ENCODE data around the gene CDK12. TPM values are rescaled to one million over a fixed set of nuclear protein-coding genes. Genes with fewer than 3 reads are reported as not detected.

The CDK12 gene
- total RNA-seq, 2 donors from 2014 or later = 53.7 to 54.7 TPM

DNA sequence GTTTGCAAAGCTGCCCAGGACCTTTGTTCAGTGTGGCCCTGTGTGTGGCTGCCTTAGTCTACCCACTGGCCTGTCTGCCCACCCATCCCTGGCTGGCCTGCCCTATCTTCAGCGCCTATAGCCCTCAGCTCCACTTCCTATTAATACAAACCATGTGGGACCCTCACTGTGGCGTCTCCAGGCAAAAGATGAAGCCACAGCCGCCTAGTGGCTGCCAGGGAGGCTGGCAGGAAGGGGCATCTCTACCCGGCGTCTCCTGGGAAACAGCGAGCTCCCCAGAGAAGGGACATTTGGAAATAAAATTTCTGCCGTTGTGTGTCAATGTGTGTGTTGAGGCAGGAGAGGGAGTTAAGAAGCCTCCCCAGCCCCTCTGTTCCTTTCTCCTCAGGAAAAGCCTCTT is 114.9 kb downstream of the CDK12 start:
- ATAC-seq (ENCODE audit: insufficient number of reproducible peaks, low FRiP score, low read depth) (no peak), DNase-seq (ENCODE audit: low spot score) (no peak)
- Histone ChIP-seq H3K4me1 (ENCODE audit: control insufficient read depth in 1 of 2, low read depth in 2 of 2) (peaks cover 3 to 9% of the 10 kb centered on the region in 2 donors), H3K27me3 (replicated peaks; ENCODE audit: insufficient read depth) (no peaks in the 10 kb centered on the region), H3K9me3 (no peaks in the 10 kb centered on the region), H3K27ac (no peak overlapping the region), H3K4me3 (no peak overlapping the region), H3K36me3 (no peaks in the 10 kb centered on the region)
- TF ChIP-seq, protein P1, sequence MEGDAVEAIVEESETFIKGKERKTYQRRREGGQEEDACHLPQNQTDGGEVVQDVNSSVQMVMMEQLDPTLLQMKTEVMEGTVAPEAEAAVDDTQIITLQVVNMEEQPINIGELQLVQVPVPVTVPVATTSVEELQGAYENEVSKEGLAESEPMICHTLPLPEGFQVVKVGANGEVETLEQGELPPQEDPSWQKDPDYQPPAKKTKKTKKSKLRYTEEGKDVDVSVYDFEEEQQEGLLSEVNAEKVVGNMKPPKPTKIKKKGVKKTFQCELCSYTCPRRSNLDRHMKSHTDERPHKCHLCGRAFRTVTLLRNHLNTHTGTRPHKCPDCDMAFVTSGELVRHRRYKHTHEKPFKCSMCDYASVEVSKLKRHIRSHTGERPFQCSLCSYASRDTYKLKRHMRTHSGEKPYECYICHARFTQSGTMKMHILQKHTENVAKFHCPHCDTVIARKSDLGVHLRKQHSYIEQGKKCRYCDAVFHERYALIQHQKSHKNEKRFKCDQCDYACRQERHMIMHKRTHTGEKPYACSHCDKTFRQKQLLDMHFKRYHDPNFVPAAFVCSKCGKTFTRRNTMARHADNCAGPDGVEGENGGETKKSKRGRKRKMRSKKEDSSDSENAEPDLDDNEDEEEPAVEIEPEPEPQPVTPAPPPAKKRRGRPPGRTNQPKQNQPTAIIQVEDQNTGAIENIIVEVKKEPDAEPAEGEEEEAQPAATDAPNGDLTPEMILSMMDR (IDR thresholded peaks at IDR 0.05) = peak; percentile 26

DNA sequence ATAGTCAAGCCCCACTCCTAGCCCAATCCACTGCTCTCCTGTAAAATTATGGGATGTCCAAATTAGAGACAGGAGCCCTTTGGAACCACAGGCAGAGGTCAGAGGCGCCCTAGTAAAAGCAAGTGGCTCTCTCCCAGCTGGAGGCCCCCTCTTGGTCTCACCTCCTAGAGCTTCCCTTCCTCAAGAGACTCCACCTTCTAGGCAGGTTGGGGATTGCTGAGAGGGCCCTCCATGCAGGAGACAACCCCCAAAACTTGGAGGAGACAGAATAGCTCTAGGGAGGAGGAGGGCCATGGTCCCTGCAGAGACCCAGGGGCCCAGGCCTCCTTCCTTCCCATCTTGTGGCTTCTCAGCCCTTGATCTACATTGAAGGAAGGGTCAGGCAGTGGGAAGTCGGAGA is 117.0 kb downstream of the CDK12 start:
- H3K9me3 ChIP-seq = no peaks in the 10 kb centered on the region
- H3K4me3 ChIP-seq = no peak overlapping the region
- DNase-seq (ENCODE audit: low spot score) = no peak
- H3K27me3 ChIP-seq (replicated peaks; ENCODE audit: insufficient read depth) = no peaks in the 10 kb centered on the region
- no peak overlapping the region for H3K27ac ChIP-seq
- no peak for ATAC-seq (ENCODE audit: insufficient number of reproducible peaks, low FRiP score, low read depth)
- H3K36me3 ChIP-seq = no peaks in the 10 kb centered on the region
- TF ChIP-seq, protein P1 (IDR thresholded peaks at IDR 0.05) = no peak
- peaks cover 0 to 4% of the 10 kb centered on the region in 2 donors for H3K4me1 ChIP-seq (ENCODE audit: control insufficient read depth in 1 of 2, low read depth in 2 of 2)

DNA sequence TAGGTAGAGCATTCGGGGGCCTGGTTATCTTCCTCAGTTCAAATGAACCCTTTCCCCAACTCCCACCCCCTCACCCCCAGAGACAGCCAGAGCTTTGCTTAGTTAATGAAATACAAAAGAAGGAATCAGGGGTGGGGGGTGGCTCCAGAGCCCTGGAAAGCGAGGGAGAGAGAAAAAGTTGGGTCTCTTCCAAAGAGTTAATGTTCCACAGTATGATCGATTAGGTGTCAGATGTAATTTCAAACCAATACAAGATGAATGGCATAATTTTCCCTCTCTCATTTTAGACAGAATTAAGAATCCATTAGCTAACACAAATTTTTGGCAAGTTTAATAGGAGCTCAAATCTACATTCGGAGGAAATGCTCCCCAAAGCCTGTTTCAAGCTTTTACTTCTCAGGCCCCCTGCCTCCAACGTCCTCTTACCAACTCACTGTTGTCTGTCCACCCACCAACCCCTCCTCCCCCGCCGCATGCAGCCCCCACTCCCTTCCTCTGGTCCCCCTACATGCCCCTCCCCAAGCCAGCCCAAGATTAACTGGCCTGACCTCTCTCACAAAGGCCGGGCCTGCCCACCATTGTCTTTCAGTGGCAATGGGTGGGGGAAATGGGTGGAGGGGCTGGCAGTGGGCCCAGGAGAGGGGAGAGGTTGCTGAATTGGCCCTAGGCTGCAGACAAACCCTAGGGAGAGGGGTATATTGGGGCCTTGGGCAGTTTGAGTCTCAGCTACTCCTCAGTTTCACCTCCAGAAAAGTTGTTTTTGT is 118.2 kb downstream of the CDK12 start:
- no peak for ATAC-seq (ENCODE audit: insufficient number of reproducible peaks, low FRiP score, low read depth)
- no peak for DNase-seq (ENCODE audit: low spot score)
- H3K4me3 ChIP-seq = no peak overlapping the region
- H3K4me1 ChIP-seq (ENCODE audit: control insufficient read depth in 1 of 2, low read depth in 2 of 2) = no peaks in the 10 kb centered on the region
- H3K36me3 ChIP-seq = no peaks in the 10 kb centered on the region
- no peaks in the 10 kb centered on the region for H3K27me3 ChIP-seq (replicated peaks; ENCODE audit: insufficient read depth)
- TF ChIP-seq, protein P1 (IDR thresholded peaks at IDR 0.05) = no peak
- H3K9me3 ChIP-seq = no peaks in the 10 kb centered on the region
- H3K27ac ChIP-seq = no peak overlapping the region

DNA sequence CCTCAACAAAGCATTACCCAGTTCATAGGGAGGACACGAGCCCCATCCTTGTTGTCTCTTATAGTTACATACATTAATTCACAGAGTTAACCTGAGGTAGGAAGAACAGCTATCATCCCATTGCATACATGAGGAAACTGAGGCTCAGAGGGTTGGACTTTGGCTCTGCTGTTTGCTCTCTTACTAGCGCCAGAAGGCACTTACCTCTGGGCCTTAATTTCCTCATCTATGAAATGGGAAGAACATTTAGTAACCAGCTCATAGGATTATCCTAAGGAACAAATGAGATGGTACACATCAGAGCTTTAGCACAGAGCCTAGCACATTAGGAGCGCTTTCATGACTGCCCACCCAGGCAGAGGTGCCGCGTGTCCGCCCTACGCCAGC is 118.8 kb downstream of the CDK12 start:
- no peak overlapping the region for H3K4me3 ChIP-seq
- no peaks in the 10 kb centered on the region for H3K36me3 ChIP-seq
- H3K4me1 ChIP-seq (ENCODE audit: control insufficient read depth in 1 of 2, low read depth in 2 of 2) = no peaks in the 10 kb centered on the region
- no peak for DNase-seq (ENCODE audit: low spot score)
- no peaks in the 10 kb centered on the region for H3K27me3 ChIP-seq (replicated peaks; ENCODE audit: insufficient read depth)
- no peak for ATAC-seq (ENCODE audit: insufficient number of reproducible peaks, low FRiP score, low read depth)
- no peak overlapping the region for H3K27ac ChIP-seq
- TF ChIP-seq, protein P1 (IDR thresholded peaks at IDR 0.05) = no peak
- no peaks in the 10 kb centered on the region for H3K9me3 ChIP-seq

DNA sequence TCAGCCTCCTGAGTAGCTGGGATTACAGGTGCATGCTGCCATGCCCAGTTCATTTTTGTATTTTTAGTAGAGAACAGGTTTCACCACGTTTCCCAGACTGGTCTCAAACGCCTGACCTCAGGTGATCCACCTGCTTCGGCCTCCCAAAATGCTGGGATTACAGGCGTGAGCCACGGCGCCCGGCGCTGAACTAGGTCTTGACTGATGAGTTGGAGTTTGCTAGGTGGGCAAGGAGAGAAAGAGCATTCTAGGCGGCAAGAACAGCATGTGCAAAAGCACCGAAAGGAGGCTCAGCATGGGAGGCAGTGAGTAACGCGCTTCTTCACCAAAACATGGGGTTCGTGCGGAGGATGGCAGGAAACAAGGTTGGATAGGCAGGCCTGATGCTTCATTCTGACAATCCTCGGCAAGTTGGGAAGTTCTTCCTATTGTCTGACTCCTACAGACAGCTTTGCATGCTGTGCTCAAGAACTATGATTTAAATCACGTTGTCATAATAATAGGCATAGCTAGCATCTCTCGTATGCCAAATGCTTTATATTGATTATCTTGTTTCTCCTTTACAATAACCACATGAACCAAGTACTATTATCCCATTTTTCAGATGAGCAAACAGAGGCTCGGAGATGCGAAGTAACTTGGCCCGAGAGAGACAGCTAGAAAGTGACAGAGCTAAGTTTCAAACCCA is 119.9 kb downstream of the CDK12 start:
- DNase-seq (ENCODE audit: low spot score) (no peak), ATAC-seq (ENCODE audit: insufficient number of reproducible peaks, low FRiP score, low read depth) (no peak)
- Histone ChIP-seq H3K4me3 (no peak overlapping the region), H3K27me3 (replicated peaks; ENCODE audit: insufficient read depth) (no peaks in the 10 kb centered on the region), H3K36me3 (no peaks in the 10 kb centered on the region), H3K9me3 (no peaks in the 10 kb centered on the region), H3K27ac (no peak overlapping the region), H3K4me1 (ENCODE audit: control insufficient read depth in 1 of 2, low read depth in 2 of 2) (no peaks in the 10 kb centered on the region)
- TF ChIP-seq, protein P1 (IDR thresholded peaks at IDR 0.05) = no peak
